OCI-LY1 (cell line): ENCODE results near the gene AGBL1.
"Not testable (repeated sequence)": the region's sequence is repeated elsewhere in the genome, so short reads cannot be mapped to it uniquely, and the experiment has no call there.

Experiments
- H2AFZ ChIP-seq: fragments of 200-600 bp; sonication (generic), shearing (Covaris generic); 2 replicates; pipeline ENCODE4 v1.6.0; 2014; ENCODE audit warnings: antibody characterized with exemption, mild to moderate bottlenecking, low read length
- H3F3A ChIP-seq: fragments of 200-600 bp; sonication (generic), shearing (Covaris generic); 2 replicates; pipeline ENCODE4 v1.6.0; 2014; ENCODE audit warnings: mild to moderate bottlenecking, antibody characterized with exemption, low read length, moderate library complexity; ENCODE audit not compliant: insufficient read depth
- H3K27ac ChIP-seq: fragments of 200-600 bp; sonication (generic); 2 replicates; pipeline ENCODE4 v1.5.1; 2014; ENCODE audit warnings: low read length, mixed run types, mild to moderate bottlenecking, low read depth; ENCODE audit not compliant: poor library complexity, severe bottlenecking
- H3K27me3 ChIP-seq: fragments of 200-600 bp; sonication (generic); 2 replicates; pipeline ENCODE4 v1.6.0; 2014; ENCODE audit warnings: antibody characterized with exemption, mild to moderate bottlenecking, low read length, moderate library complexity; ENCODE audit not compliant: insufficient read depth
- H3K36me3 ChIP-seq: fragments of 200-600 bp; sonication (generic); 2 replicates; pipeline ENCODE4 v1.6.1; 2014; ENCODE audit warnings: mild to moderate bottlenecking, antibody characterized with exemption, low read length, moderate library complexity, mixed read lengths; ENCODE audit not compliant: insufficient read depth
- H3K4me1 ChIP-seq: fragments of 200-600 bp; sonication (generic); 2 replicates; pipeline ENCODE4 v1.5.1; 2014; ENCODE audit warnings: mild to moderate bottlenecking, low read length, moderate library complexity; ENCODE audit not compliant: insufficient read depth, severe bottlenecking
- H3K4me2 ChIP-seq: fragments of 200-600 bp; sonication (generic), shearing (Covaris generic); 2 replicates; pipeline ENCODE4 v1.6.1; 2014; ENCODE audit warnings: low read length
- H3K4me3 ChIP-seq: fragments of 200-600 bp; sonication (generic); 2 replicates; pipeline ENCODE4 v1.5.1; 2014; ENCODE audit warnings: low read length, low read depth, mild to moderate bottlenecking, mixed read lengths; ENCODE audit not compliant: poor library complexity, severe bottlenecking
- H3K79me2 ChIP-seq: fragments of 200-600 bp; shearing (Covaris generic); 2 replicates; pipeline ENCODE4 v1.6.1; 2016; ENCODE audit warnings: mixed run types, low read length, mixed read lengths; ENCODE audit not compliant: insufficient read depth
- H3K9ac ChIP-seq: fragments of 200-600 bp; sonication (generic), shearing (Covaris generic); 2 replicates; pipeline ENCODE4 v1.6.1; 2014; ENCODE audit warnings: mild to moderate bottlenecking, low read length, mixed read lengths
- H3K9me2 ChIP-seq: fragments of 200-600 bp; sonication (generic), shearing (Covaris generic); 2 replicates; pipeline ENCODE4 v1.6.1; 2014; ENCODE audit warnings: low read depth, mild to moderate bottlenecking, low read length, mixed read lengths
- H3K9me3 ChIP-seq: fragments of 200-600 bp; shearing (Covaris generic); 2 replicates; pipeline ENCODE4 v1.6.1; 2014; ENCODE audit warnings: low read length, mixed read lengths
- H4K20me1 ChIP-seq: fragments of 200-600 bp; sonication (generic), shearing (Covaris generic); 2 replicates; pipeline ENCODE4 v1.6.0; 2016; ENCODE audit warnings: mild to moderate bottlenecking, low read length; ENCODE audit not compliant: insufficient read depth
- CTCF ChIP-seq: fragments of 200-600 bp; sonication (generic), shearing (Covaris generic); IDR thresholded peaks from 2 replicates; pipeline ENCODE4 v1.5.1; 2017; ENCODE audit warnings: mild to moderate bottlenecking, antibody characterized with exemption, low read length, moderate library complexity, mixed read lengths
- EZH2 ChIP-seq: fragments of 200-600 bp; sonication (generic), shearing (Covaris generic); IDR thresholded peaks from 2 replicates; pipeline ENCODE4 v1.8.0; 2017; ENCODE audit warnings: borderline replicate concordance, mixed run types, mild to moderate bottlenecking, antibody characterized with exemption, low read length, moderate library complexity, mixed read lengths

The AGBL1 gene

GRCh38 chr15:86522721-86523120 is 443.1 kb downstream of the AGBL1 start:
- Histone ChIP-seq H3F3A (no peaks in the 10 kb centered on the region), H3K4me3 (no peak overlapping the region), H3K27me3 (no peaks in the 10 kb centered on the region), H2AFZ (no peak overlapping the region), H3K4me1 (no peaks in the 10 kb centered on the region), H3K9me2 (no peaks in the 10 kb centered on the region), H4K20me1 (no peaks in the 10 kb centered on the region), H3K27ac (no peak overlapping the region), H3K79me2 (no peaks in the 10 kb centered on the region), H3K4me2 (no peak overlapping the region), H3K9ac (no peak overlapping the region), H3K36me3 (no peaks in the 10 kb centered on the region), H3K9me3 (no peaks in the 10 kb centered on the region)
- TF ChIP-seq CTCF: no peak

GRCh38 chr15:86526938-86527690 is 447.4 kb downstream of the AGBL1 start:
- H2AFZ ChIP-seq: no peak overlapping the region
- no peak overlapping the region for H3K4me2 ChIP-seq
- no peaks in the 10 kb centered on the region for H3K4me1 ChIP-seq
- no peaks in the 10 kb centered on the region for H3K79me2 ChIP-seq
- no peaks in the 10 kb centered on the region for H4K20me1 ChIP-seq
- H3K27me3 ChIP-seq: no peaks in the 10 kb centered on the region
- no peak overlapping the region for H3K4me3 ChIP-seq
- H3K27ac ChIP-seq: no peak overlapping the region
- no peaks in the 10 kb centered on the region for H3F3A ChIP-seq
- no peak for TF ChIP-seq CTCF
- no peak for TF ChIP-seq EZH2
- H3K9me3 ChIP-seq: no peaks in the 10 kb centered on the region
- no peaks in the 10 kb centered on the region for H3K36me3 ChIP-seq
- H3K9me2 ChIP-seq: no peaks in the 10 kb centered on the region
- H3K9ac ChIP-seq: no peak overlapping the region

DNA sequence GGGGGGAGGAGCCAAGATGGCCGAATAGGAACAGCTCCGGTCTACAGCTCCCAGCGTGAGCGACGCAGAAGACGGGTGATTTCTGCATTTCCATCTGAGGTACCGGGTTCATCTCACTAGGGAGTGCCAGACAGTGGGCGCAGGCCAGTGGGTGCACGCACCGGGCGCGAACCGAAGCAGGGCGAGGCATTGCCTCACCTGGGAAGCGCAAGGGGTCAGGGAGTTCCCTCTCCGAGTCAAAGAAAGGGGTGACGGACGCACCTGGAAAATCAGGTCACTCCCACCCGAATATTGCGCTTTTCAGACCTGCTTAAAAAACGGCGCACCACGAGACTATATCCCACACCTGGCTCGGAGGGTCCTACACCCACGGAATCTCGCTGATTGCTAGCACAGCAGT is 448.4 kb downstream of the AGBL1 start:
- not testable (repeated sequence) for H3K27ac ChIP-seq, H3F3A ChIP-seq, H3K9me3 ChIP-seq, H3K4me2 ChIP-seq, H3K4me1 ChIP-seq, H3K36me3 ChIP-seq, H3K79me2 ChIP-seq, H2AFZ ChIP-seq, H3K9ac ChIP-seq, H3K27me3 ChIP-seq, H3K9me2 ChIP-seq, H3K4me3 ChIP-seq, H4K20me1 ChIP-seq

DNA sequence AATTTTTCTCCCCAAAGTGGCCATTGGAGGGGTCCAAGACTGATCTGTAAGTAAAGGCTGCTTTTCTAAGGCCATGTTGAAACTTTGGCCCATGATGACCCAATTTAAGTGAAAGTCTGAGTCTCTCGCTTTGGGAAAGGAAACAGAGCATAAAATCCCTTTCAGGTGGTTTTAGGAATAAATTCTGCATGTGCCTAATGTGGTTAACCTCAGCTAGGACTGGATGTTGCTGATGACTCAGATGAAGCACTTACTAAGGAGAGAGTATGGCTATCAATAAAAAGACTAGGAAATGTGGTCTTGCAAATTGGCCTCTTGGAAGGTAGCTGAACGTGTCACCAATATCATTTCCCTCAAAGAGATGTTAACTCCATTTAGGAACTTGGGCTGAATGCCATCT is 458.5 kb downstream of the AGBL1 start:
- no peaks in the 10 kb centered on the region for H3K79me2 ChIP-seq
- H3K4me1 ChIP-seq: no peaks in the 10 kb centered on the region
- no peak for TF ChIP-seq EZH2
- TF ChIP-seq CTCF: no peak
- no peak overlapping the region for H3K4me2 ChIP-seq
- no peaks in the 10 kb centered on the region for H3K9me3 ChIP-seq
- H3F3A ChIP-seq: no peaks in the 10 kb centered on the region
- no peaks in the 10 kb centered on the region for H3K36me3 ChIP-seq
- no peak overlapping the region for H3K9ac ChIP-seq
- no peak overlapping the region for H3K27ac ChIP-seq
- no peaks in the 10 kb centered on the region for H3K9me2 ChIP-seq
- no peaks in the 10 kb centered on the region for H3K27me3 ChIP-seq
- H4K20me1 ChIP-seq: no peaks in the 10 kb centered on the region
- H3K4me3 ChIP-seq: no peak overlapping the region
- H2AFZ ChIP-seq: no peak overlapping the region
